ENCODE results near the gene PLCB2. TPM values are rescaled to one million over a fixed set of nuclear protein-coding genes. Genes with fewer than 3 reads are reported as not detected.

PLCB2 gene
- total RNA-seq, 1 experiment from 2014 or later = 0.74 TPM

DNA sequence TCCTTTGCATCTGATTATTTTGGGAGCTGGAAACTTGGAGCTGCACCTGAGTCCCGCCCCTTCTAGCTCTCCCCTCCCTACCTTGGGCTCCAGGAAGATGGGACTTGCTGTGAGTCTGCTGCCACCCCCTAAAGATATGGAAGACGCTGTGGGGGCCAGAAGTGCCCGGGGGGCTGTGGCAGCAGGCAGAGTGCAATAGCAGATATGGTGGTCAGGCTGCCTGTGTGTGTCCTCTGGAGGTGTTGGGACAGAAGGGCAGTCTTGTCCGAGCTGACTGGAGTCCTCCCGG is 68.4 kb downstream of the PLCB2 start:
- DNase-seq (ENCODE audit: extremely low read depth, low read depth) = no peak

GRCh38 chr15:40238532-40239403 is 69.0 kb downstream of the PLCB2 start, which contains the start of gene PAK6:
Gene PAK6, plus strand, starts transcription at chr15:40239063. Its CDS starts 25,723 bp downstream, at chr15:40264786.
- peak; percentile 15 for DNase-seq (ENCODE audit: extremely low read depth, low read depth)

Other genes with a start within 250 kb of the PLCB2 start
- 0.32 TPM in 1 of 2 replicates, not detected in the other for gene BMF, start 199.1 kb downstream of the PLCB2 start, total RNA-seq (2014; rRNA removed; shearing (Covaris generic))
- 42.8 and 45.7 TPM in 2 replicates for gene BUB1B, start 146.9 kb downstream of the PLCB2 start, total RNA-seq (2014; rRNA removed; shearing (Covaris generic))
- gene PAK6, start 68.9 kb downstream of the PLCB2 start, total RNA-seq (2014; rRNA removed; shearing (Covaris generic)) = 1.6 TPM in 1 of 2 replicates, not detected in the other
- not detected in 2 replicates for gene ANKRD63, start 24.9 kb downstream of the PLCB2 start, total RNA-seq (2014; rRNA removed; shearing (Covaris generic))
- gene INAFM2, start 15.8 kb upstream of the PLCB2 start, total RNA-seq (2014; rRNA removed; shearing (Covaris generic)) = 15.9 and 16.6 TPM in 2 replicates
- gene CCDC9B, start 33.0 kb upstream of the PLCB2 start, total RNA-seq (2014; rRNA removed; shearing (Covaris generic)) = 8.9 and 9.4 TPM in 2 replicates
- not detected in 2 replicates for gene PHGR1, start 43.1 kb upstream of the PLCB2 start, total RNA-seq (2014; rRNA removed; shearing (Covaris generic))
- 0.12 and 1.0 TPM in 2 replicates for gene DISP2, start 50.3 kb upstream of the PLCB2 start, total RNA-seq (2014; rRNA removed; shearing (Covaris generic))
- 66.8 and 80.4 TPM in 2 replicates for gene KNSTRN, start 74.8 kb upstream of the PLCB2 start, total RNA-seq (2014; rRNA removed; shearing (Covaris generic))
- 19.0 and 27.2 TPM in 2 replicates for gene IVD, start 97.9 kb upstream of the PLCB2 start, total RNA-seq (2014; rRNA removed; shearing (Covaris generic))
- 6.2 and 7.2 TPM in 2 replicates for gene BAHD1, start 133.0 kb upstream of the PLCB2 start, total RNA-seq (2014; rRNA removed; shearing (Covaris generic))
- 9.3 and 12.4 TPM in 2 replicates for gene CHST14, start 163.0 kb upstream of the PLCB2 start, total RNA-seq (2014; rRNA removed; shearing (Covaris generic))

Measured in NCI-H460 (cell line).